Left renal pelvis (tissue), 4 donors: ENCODE data around the gene TAGLN2. TPM values are rescaled to one million over a fixed set of nuclear protein-coding genes. Genes with fewer than 3 reads are reported as not detected.

ENCODE experiments used
- DNase-seq, 4 donors: peaks; one replicate each; pipeline ENCODE4 v3.0.0-alpha.2; 2013; ENCODE audit warnings: low read depth in 4 of 4, low spot score in 3 of 4
- polyA plus RNA-seq, 4 donors: library from polyadenylated mRNA; unstranded; fragments of 120-200 nt; gene quantifications; one replicate each; pipeline ENCODE4 v1.2.1, GENCODE V29; 2013; ENCODE audit not compliant: insufficient read length in 4 of 4

TAGLN2 gene
- polyA plus RNA-seq, 4 donors, result 118 to 147 (median 142) TPM

DNA sequence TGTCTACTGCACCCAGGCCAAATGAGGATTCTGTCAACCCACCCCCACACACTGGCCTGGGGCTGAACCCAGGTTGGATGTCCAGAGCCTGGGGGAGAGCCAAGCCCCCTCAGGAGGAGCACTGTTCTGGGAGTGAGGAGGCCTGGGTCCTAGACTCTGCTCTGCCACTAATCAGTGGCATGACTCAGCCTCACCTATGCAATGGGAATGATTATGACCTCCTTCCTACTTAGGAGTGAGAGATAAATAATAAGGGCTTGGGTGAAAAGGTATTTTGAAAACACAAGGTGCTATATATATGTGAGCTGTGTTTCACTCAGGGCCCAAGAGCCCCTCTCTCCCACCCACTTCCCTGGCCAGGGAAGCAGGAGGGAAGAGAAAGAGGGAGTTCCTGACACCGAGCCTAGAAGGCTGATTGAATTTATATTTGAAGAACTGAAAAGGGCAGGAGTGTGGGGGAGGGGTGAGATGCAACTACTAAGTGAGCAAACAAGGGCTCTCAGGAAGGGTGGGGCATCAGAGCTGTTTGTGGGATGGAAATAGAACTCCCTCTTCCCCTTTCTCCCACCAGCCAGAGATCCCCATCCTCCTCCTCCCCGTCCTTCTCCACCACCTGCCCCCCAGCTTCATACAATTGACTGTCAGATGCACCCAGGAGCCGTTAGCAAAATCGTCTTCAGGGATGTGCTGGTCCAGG, 11.9 kb upstream of the TAGLN2 start:
- no peak for DNase-seq

DNA sequence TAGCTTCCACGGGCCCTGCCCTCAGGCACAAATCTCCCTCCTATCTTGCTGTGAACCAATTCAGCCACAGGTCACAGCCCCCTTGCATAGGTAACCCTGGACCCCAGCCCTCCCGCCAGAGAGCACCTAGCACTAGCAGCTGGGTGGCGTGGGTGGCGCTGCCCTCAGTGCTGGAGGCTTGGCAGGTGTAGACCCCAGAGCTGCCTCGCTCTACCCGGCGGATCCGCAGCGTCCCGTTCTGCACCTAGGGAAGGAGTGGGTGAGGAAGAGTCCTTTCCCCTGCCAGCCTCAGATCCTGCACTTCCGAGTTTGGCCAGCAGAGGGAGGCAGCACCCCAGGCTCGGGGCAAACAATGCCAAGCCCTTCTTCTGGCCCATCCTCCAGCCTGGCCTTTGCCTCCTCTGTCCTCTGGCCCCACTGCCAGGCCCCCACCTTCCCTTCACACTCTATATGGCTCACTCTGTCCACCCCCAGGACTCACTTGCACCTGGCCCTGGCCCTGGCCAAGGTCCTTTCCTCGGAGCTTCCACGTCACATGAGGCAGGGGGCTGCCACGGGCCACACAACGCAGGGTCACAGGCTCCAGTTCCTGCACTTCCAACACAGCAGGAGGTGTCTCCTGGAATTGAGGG, 11.1 kb upstream of the TAGLN2 start:
- DNase-seq, result no peak

DNA sequence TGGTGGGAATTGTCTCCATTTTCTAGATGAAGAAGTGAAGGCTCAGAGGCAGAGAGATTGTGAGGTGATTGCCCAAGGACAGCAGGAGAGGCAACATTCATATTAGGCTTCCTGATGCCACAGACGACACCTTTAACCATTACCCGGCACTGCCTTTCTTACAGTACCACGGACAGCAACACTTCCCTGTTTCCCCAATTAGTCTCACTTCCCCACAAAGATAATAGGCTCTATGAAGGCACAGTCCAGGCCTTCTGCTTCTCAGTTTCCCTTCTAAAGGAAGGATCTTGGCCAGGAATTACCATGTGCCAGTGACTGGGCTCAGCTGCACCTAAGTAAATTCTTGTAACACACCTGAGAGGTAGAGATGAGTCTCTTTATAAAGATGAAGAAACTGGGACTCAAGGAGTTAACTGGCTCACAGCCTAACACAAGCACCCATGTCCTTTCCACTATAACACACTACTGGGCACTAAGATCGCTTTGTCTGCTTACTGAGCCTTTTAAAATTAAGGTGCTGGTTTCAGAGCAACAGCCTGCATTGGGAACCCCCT, 10.5 kb upstream of the TAGLN2 start:
- DNase-seq, result no peak

DNA sequence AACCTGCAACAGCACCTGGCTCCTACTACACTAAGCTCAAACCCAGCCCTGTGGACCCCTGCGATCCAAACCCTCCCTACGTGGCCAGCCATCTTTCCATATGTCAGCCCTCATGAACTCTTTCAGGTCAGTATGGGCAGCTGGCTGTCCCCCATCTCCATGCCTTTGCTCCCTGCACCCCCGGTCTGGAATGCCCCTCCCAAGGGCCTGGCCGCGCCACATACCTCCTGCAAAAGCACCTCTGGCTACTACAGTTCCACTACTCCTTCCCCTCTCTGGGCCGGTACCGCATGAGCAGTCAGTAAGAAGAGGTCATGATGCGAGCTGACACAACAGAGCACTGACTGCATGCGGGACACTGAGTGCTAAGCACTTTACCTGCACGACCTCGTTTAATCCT, 10.0 kb upstream of the TAGLN2 start:
- no peak for DNase-seq

DNA sequence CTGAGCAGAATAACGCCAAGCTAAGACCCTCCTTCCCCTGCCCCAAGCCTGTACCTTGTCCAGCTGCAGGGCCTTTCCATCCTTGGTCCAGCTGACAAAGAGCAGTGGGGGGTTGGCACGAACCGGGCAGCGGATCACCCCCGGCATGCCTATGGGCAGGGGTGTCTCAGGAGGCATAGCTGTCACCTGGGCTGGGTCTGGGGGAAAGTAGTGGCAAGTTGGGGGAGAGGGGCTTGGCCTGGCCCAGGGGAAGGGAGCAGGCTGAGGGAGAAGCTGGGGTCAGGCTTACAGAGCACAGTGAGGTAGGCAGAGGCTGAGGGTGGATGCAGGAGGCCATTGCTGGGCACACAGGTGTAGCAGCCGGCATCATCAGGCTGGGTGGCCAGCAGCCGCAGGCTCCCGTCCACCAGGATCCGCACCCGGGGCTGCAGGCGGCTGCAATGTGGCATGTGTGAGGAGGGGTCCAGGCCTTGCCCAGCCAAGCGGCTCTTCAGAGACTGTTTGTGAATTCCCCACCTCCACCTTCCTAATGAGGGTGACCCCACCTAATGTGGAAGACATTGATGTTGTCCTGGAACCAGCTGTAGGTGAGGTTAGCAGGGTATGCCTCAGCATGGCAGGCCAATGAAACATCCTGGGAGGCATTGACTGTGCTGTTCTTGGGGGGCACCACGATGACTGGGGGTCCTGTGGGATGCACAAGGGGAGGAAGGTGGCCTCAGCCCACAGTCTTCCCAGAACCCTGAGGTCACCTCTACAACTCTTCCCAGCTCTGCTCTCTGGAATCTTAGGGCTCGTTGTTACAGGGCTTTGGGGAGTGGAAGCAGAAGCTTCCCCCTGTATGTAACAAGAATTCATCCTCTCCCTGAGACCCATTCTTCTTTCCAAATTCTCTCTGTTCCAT, 9.1 kb upstream of the TAGLN2 start:
- DNase-seq, result no peak

DNA sequence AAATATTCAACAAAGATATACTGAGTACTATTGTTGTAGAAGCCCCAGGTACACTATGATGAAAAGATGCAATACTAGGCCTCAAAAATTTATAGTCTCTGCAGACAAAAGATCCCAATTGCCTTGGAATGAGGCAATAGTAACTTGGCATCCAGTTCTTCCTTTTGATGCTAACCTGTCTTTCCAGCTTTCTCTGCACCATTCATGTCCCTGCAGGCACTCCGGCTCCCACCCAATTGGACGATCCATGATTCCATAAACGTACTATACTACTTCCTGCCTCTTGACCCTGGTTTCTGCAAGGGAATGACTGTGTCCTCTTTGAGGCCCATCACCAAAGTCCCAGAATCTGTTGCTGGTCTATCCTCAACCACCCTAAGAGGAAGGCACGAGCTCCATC, 8.0 kb upstream of the TAGLN2 start:
- DNase-seq, result no peak

DNA sequence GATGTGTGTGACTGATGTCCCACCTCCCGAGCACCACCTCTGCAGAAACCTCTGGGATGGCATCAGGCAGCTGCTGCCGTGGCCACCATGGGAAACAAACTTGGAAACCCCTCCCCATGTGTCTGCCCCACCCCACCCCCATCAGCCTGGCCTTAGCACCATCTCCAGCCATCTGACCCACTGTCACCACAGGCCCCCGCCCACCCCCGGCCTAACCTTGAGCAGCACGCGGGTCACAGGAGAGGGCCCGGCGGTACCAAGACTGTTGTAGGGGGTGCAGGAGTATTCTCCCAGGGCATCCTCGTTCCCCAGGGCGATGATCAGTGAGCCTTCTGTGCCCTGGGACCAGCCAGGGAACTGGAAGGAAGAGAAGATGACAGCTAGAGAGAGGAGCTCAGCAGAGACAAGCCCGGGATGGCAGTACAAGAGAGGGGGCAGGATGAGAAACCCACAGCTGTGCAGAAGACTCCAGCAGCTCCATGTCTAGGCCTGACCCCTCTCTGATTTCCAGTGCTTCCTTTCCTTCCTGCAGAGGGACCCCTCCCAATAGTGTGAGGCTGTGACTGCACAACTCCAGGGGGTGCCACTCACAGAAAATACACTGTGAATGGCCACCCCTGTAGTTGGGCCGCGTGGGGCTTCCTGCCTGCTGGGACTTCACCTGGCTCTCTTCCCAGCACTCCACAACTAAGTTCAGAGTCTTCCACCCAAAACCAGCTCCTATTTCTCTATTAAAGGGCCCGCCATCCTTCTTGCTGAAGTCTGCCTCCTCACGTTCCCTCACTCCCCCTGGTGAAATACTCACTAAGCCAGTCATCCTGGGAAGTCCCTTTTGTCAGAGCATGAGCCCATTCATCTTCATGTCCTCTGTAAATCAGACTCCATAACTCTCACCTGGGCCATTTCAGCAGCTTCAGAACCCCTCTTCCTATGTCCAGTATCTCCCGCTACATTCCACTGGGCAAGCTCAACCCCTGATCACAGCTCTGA, 7.3 kb upstream of the TAGLN2 start:
- DNase-seq, result no peak

DNA sequence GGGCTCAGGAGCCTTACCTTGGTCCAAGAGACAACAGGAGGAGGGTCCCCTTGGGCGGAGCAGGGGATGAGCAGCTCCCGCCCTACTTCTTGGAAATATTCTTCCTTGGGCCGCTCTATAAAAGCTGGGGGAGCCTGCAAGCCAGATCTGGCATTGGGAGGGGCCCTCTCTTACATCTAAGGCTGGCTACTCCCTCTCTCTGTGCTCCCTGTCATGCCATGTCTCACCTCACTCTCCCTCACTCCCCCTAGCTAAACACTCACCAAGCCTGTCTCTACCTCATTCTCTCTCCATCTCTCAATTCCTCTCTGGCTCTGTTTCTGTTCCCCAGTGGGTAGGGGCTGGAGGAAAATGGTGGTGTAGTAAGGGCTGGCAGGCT, 6.5 kb upstream of the TAGLN2 start:
- no peak for DNase-seq

DNA sequence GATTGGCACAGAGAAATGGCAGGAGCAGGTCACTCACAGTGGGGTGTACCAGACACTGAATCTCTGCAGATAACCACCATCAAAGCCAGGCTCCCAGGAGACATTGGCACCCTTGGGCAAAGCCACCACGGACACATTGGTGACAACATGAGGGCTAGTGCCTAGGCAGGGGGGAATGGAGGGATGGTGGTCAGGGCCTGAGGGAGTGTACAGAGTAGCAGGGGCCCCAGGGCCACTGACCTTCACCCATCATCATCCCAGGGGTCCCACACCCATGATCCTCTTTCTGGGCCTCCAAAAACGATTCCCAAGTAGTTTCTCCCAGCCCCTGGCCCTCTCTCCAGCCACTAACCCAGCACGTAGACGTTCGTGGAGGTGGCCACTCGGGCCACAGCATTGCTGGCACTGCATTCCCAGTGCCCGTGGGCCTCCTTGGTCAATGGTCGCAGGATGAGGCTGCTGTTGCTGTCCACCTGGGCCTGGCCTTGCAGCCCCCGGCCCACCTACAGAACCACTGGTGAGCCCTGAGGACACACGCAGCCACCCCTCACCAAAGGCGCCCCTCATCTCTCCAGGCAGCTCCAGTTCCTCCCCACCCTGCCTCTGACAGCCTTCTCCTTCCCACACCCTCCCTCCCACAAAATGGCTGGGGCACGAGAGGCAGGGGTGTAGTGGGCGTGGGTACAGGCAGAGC, 5.9 kb upstream of the TAGLN2 start:
- no peak for DNase-seq

DNA sequence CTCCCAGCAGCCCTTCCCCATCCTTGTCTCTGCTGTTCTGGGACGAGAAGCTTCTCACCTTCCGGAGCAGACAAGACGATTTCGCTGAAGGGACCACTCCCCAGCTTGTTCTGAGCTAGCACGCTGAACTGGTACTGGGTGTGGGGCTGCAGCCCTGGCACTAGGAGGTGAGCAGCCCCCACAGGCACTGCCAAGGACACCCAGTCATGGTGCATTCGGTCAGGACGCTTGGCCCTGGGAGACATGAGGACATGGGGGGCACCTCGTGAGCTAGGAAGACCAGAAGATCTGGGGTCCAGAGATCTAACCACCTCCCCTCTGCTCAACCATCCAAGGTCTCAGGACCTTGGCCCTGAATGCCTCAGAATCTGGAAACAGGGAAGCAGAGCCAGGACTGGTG, 5.3 kb upstream of the TAGLN2 start:
- no peak for DNase-seq

DNA sequence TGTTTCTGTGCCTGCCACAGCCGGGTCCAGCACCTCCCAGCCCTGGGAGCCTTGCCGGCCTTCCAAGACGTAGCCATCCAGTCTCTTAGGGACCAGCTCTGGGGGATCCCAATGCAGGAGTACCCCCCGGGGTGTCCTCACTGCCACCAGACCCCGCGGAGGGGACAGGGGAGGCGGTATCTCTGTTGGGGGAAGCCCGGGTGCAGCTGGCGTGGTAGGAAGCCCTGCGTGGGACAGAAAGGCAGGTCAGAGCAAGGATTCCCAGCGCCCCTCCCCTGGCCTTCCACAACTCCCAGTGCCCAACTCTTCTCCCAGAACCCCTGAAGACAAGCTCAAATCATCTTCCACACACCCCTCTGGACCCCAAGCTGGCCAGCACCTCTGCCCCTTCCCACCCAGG, 4.9 kb upstream of the TAGLN2 start:
- DNase-seq, result no peak

DNA sequence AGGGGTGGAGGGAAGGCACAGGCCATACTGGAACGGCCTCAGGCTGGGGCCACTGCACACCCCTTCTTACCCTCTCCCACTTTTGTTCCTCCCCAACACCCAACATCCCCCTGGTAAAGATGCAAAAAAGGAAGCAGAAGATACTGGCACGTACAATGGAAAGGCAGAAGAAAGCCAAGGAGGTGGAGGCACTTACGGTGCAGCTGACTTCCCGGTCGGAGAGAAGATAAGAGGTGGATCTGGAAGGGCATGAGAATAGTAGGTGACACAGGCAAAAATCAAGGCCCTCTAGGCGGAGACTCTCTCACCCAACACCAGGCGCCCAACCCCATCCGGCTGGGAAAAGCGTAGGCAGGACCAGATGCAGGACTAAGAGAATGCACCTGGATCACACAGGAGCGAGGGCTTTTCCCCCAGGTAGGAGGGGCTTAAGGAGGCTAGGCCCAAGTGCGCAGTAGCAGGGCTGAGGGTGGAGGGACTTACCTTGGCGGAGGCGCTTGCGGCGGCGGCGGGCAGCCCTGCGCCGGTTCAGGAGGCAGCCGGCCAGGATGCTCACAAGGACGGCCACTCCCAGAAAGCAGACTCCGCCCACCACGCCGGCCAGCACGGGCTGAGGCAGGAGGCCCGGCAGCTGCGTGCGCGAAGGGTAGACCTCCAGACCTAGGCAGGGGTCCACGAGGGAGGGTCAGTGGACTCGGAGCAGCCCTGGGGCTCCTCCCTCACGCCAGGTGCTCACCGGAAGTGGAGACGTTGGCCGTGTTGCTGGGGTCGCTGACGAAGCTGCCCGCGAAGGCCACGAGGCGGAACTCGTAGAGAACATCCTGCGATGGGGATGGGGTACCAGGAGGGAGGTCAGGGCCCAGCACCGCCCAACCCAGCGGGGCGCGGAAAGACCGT, 4.1 kb upstream of the TAGLN2 start:
- no peak for DNase-seq

DNA sequence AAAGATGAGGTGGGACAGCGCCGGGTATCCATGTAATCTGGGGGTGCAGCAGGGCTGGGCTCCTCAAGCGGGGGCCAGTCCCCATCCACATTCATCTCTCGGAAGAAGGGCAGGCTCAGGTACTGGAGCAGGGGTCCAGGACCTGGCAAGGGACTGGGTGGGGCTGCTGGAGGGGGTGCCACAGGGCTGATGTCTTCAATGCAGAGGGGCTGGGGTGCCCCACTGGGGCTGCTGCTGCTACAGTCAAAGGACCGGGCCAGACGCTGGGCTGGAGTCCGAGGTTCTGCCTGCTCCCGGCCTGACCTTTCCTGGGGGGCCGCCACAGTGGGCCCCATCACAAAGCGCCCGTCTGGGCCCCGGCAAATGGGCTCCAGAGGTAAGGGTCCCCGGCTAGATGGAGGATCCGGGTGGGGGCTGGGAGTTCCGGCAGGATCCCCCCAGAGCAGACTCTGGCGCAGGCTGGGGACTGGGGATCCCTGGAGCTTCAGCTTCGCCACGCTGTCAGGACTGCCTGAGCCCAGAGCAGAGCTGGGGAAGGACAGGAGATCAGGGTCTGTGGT, 3.3 kb upstream of the TAGLN2 start:
- DNase-seq, result no peak

DNA sequence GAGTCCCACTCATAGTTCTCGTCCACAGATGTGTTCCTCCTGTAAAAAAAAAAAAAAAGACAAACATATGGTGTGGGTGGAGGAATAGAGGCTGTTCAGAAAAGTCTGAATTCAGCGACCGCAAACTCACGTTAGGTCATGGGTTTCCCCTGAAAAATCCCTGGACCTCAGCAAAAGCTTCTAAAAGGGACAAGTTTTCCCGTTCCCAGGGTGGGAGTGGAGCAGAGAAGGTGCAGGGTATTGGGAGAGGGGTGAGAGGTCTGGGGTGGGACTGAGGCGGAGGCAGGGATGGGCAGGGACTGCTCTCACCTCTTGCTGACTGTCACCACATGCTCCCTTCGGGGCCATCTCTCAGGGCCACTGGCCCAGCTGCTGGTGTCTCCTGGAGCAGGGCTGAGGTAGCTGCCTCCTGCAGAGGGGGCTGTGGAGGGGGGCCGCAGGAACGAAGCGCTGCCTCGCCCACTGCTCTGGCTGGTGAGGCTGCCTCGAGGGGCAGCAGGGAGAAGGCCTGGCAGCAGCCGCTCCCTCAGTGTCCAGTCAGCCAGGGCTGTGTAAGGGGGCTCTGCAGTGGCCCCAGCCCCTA, 2.6 kb upstream of the TAGLN2 start:
- no peak for DNase-seq

DNA sequence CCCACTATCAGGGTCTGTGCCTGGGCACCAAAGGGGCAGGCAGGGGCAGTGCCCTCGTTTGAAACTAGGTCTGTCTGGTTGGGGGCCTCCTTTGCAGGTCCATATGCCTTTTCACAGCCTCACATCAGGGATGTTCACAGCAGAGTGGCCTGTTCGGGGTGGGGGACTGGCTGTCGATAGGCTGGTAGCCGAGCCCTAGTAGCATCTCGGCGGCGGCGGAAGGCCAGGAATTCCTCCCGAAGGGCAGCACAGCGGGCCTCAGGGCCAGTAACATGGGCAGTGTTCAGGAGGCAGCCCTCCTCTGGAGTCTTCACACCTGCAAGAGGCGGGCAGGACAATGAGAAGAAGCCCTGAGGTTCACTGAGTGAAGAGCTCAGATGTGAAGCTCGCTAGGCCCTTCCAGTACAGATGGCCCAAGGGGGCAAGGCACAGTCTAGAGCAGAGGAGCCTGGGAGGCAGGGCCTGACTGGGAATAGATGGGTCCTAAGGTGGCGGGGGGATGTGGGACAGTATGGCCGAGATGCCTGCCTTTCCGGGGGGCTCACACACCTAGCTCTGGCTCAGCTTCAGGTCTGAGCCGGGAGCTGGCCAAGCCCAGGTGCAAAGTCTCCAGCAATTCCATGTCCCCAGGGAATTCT, 2.0 kb upstream of the TAGLN2 start:
- DNase-seq, result no peak

DNA sequence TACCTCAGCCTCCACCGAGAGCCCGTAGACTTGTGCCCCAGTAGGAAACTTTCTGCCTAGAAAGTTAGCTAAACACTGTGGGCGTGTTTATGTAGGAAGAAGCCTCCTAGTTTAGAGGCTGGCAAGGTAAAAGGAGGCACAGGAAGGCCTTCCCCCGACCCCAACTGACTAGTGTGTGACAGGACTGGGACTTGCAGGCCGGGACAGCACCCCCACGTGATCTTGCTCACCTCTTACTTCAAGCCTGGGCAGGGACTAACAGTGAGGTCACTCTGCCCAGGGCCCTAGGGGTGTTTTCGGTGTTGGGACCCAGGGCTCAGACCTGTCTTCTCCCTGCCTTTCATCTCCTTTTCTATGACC, 392 bp upstream of the TAGLN2 start:
- DNase-seq, result no peak

DNA sequence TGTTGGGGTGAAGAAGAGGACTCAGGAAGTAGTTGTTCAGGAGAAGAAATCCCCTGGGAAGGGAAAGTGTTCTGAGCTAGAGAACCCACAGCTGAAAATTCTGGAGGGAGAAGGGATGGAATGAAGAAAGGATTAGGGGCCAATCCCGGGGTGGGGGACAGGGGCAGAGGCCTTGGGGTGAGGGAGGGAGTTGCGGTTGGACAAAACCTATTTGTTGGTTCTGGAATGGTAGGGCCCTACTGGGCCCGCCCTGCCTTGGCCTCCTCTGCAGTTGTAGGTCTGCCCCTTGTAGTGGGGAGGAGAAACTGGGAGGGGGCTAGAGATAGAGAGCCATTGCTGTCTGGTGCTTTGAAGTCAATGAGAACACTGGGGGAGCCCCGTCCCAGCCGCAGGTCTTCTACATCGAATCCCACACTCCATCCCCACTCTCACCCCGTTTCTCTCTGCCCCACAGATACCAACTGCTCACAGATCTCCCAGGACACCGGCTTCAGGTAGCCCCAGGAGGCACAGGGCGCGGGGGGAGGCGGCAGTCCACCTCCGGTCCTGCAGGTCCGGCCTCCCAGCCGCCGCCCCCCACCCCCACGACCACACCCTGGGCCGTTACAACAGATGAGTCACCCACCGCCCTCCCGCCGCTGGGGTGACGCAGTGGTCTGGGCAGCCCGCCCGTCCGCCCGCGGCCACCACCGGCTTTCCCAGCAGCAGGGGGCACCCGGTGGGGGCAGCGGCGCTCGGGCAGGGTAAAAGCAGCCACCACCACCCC, 1.1 kb downstream of the TAGLN2 start:
- no peak for DNase-seq
